ENCODE measurements around the gene TRAF1.

The TRAF1 gene

DNA sequence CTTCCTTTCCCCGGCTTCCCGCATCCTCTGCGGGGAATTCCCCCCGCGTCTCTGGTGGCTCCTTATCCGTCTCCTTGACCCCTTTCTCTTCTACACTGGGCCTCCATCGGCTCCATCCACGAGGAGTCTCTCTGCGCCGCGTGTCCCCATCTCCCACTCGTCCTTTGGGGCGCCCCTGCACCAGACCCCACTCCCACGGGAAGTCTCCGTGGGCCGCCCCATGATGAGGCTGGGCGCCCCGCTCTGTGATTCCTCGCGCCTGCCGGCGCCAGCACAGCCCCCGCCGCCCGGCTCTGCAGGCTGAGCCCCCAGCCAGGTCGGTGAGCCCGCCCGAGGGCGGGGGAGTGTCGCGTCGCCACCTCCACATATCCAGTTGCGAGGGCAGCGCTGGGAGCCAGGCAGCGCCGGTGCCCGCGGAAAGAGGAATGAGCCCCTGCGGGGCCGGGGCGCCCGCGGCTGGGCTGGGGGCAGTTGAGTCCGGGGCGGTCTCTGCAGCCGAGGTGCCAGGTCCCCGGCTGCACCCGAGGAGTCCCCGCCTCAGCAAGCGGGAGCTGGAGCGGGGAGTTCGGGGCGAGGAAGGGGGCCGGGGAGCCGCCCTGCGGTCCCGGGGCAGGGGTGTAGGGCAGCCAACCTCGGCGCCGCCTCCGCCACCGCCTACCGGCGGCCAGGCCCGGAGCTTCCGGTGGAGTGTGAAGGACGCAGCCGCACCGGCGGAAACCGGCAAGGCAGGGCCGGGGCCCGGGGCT is 2.1 kb upstream of the TRAF1 start:
- Histone ChIP-seq H3K4me3 (peak overlapping the region; percentile 62 to 78 (median 68)), H3K4me1 (peaks cover 84 to 93% (median 89%) of the 10 kb centered on the region in 10 experiments), H3K27ac (peak overlapping the region; percentile 74 to 94 (median 92)), H3K27me3 (no peaks in the 10 kb centered on the region), H3K4me2 (peak overlapping the region; percentile 84 to 99 (median 96)), H3K36me3 (no peaks in the 10 kb centered on the region), H3K9ac (peak overlapping the region; percentile 77 to 86 (median 84)), H4K20me1 (no peaks in the 10 kb centered on the region), H3K9me3 (replicated peaks in 1 of 11) (0 out of 22 replicates have a peak, but pooled peaks cover 0 to 3% (median 0%) of the 10 kb centered on the region in 11 experiments)
- no peak for TF ChIP-seq Cebpa-rat (IDR thresholded peaks at IDR 0.05)

- H4K20me1 ChIP-seq = no peaks in the 10 kb centered on the region
- H3K27me3 ChIP-seq = no peaks in the 10 kb centered on the region
- peaks cover 78 to 86% (median 83%) of the 10 kb centered on the region in 10 experiments for H3K4me1 ChIP-seq
- TF ChIP-seq Cebpa-rat (IDR thresholded peaks at IDR 0.05) = 0 out of 22 replicates have a peak, but pooled peaks of 1 of the 11 experiments have one; percentile 14
- peak overlapping the region; percentile 77 to 86 (median 84) for H3K9ac ChIP-seq
- H3K36me3 ChIP-seq = no peaks in the 10 kb centered on the region
- 0 out of 22 replicates have a peak, but pooled peaks cover 0 to 3% (median 0%) of the 10 kb centered on the region in 11 experiments for H3K9me3 ChIP-seq (replicated peaks in 1 of 11)
- H3K4me3 ChIP-seq = peak overlapping the region; percentile 62 to 78 (median 68)
- peak overlapping the region; percentile 84 to 99 (median 96) for H3K4me2 ChIP-seq
- peak overlapping the region; percentile 74 to 94 (median 92); a peak in 21 of 22 replicates for H3K27ac ChIP-seq
These were observed 1.5 kb upstream of the TRAF1 start for GRCh38 chr9:120928015-120928482.

DNA sequence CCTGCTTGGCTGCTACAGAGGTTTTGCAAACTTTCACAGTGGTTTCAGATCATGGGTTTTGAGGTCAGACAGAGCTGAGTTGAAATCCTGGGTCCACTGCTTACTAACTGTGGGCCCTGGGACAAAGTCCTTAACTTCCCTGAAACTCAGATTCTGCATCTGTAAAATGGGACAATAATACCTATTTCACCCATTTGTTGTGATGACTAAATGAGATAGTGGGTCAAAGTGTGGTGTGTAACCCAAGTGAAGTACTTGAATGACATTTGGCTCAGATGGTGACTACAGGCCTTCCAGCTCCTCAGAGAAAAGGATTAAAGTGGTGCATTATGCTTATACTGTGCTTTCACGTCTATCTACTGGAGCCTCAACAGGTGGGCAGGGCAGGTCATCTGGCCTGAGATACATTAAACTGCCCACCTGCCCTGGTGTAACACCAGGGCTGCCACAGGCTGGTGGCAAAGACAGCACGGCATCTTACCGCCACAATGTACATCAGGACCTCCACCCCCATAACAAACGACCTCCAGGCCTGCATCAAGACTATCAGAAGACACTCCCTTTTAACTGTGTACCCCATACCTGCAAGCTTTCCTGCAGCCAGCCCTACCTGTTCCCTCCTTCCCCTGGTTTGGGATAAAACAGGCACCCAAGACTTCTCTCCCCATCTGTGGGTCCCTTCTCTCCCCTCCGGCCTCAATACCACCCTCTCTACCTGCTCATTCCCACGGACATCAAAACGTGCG is 846 bp upstream of the TRAF1 start:
- Histone ChIP-seq H3K4me3 (peak overlapping the region in 1 of 10 experiments; percentile 73; a peak in 2 of 20 replicates), H3K27me3 (no peaks in the 10 kb centered on the region), H3K4me1 (peaks cover 73 to 80% (median 77%) of the 10 kb centered on the region in 10 experiments), H3K9me3 (replicated peaks in 1 of 11) (0 out of 22 replicates have a peak, but pooled peaks cover 0 to 3% (median 0%) of the 10 kb centered on the region in 11 experiments), H3K4me2 (peak overlapping the region; percentile 84 to 99 (median 96)), H3K36me3 (no peaks in the 10 kb centered on the region), H3K9ac (peak overlapping the region in 5 of 11 experiments; percentile 23 to 86 (median 56); a peak in 5 of 22 replicates), H3K27ac (peak overlapping the region in 8 of 11 experiments; percentile 58 to 93 (median 88); a peak in 16 of 22 replicates), H4K20me1 (no peaks in the 10 kb centered on the region)
- no peak for TF ChIP-seq Cebpa-rat (IDR thresholded peaks at IDR 0.05)

DNA sequence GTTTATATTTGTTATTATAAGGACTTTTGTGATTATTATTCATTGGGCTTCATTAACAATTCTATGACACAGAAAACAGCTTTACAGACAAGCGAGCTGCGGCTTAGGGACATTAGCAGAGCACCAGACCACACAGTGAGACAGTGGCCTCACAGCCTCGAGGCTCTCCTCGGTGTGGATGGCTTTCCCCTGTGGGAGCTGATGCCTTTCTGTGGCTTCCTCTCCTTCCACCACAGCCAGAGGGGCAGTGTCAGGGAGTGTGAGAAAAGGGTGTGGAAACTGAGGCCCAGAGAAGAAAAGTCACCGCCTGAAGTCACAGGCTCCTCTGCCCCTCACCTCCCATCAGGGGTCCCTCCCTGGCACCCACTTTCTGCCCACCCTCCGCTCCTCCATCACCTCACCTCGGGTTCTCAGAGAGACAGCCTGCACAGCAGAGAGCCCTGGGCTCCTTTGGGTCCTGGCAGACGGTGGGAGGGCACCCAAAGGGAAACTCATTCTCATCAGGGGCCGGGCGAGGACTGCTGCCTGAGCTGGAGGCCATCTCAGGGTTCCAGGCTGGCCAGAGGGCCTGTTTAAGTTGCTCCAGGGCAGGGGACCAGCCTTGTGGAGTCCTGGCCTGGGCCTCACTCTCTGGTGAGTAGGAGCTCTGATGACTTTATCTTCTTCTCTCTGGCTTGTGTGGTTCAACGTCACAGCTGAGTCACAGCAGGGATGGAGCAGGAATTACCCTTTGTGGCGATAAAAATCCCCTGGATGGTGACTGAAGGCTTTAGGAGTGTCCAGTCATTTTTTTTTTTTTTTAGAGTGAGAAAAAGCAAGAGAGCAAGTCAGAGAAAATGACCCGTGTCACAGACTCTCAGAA is 830 bp downstream of the TRAF1 start:
- peaks cover 62 to 71% (median 66%) of the 10 kb centered on the region in 10 experiments for H3K4me1 ChIP-seq
- H3K4me2 ChIP-seq = peak overlapping the region; percentile 45 to 99 (median 96)
- peak overlapping the region in 10 of 11 experiments; percentile 34 to 70 (median 54); a peak in 16 of 22 replicates for H3K9ac ChIP-seq

GRCh38 chr9:120924698-120925534 is 1.7 kb downstream of the TRAF1 start:
- no peak overlapping the region for H3K4me3 ChIP-seq
- peak overlapping the region; percentile 45 to 99 (median 96) for H3K4me2 ChIP-seq

More for the DNA sequence above, 830 bp downstream of the TRAF1 start:
- H3K36me3 ChIP-seq = no peaks in the 10 kb centered on the region
- H4K20me1 ChIP-seq = no peaks in the 10 kb centered on the region
- H3K4me3 ChIP-seq = peak overlapping the region in 1 of 10 experiments; percentile 1; a peak in 1 of 20 replicates
- H3K27ac ChIP-seq = peak overlapping the region in 10 of 11 experiments; percentile 51 to 93 (median 75); a peak in 21 of 22 replicates
- H3K27me3 ChIP-seq = no peaks in the 10 kb centered on the region
- no peak for TF ChIP-seq Cebpa-rat (IDR thresholded peaks at IDR 0.05)
- H3K9me3 ChIP-seq (replicated peaks in 1 of 11) = 0 out of 22 replicates have a peak, but pooled peaks cover 0 to 3% (median 0%) of the 10 kb centered on the region in 11 experiments

GRCh38 chr9:120923620-120924328 is 2.8 kb downstream of the TRAF1 start:
- no peak overlapping the region for H3K4me3 ChIP-seq
- no peak overlapping the region for H3K27ac ChIP-seq
- no peaks in the 10 kb centered on the region for H3K27me3 ChIP-seq
- no peaks in the 10 kb centered on the region for H3K9me3 ChIP-seq (replicated peaks in 1 of 11)
- H3K4me1 ChIP-seq = peaks cover 57 to 70% (median 61%) of the 10 kb centered on the region in 10 experiments
- no peak overlapping the region for H3K4me2 ChIP-seq
- no peak overlapping the region for H3K9ac ChIP-seq
- H3K36me3 ChIP-seq = no peaks in the 10 kb centered on the region
- H4K20me1 ChIP-seq = no peaks in the 10 kb centered on the region
- no peak for TF ChIP-seq Cebpa-rat (IDR thresholded peaks at IDR 0.05)

More at GRCh38 chr9:120924698-120925534, 1.7 kb downstream of the TRAF1 start:
- Histone ChIP-seq H3K9me3 (replicated peaks in 1 of 11) (no peaks in the 10 kb centered on the region), H3K27ac (peak overlapping the region in 8 of 11 experiments; percentile 52 to 93 (median 82); a peak in 11 of 22 replicates), H4K20me1 (no peaks in the 10 kb centered on the region), H3K9ac (peak overlapping the region in 5 of 11 experiments; percentile 12 to 69 (median 54); a peak in 4 of 22 replicates), H3K36me3 (no peaks in the 10 kb centered on the region), H3K4me1 (peaks cover 62 to 71% (median 66%) of the 10 kb centered on the region in 10 experiments), H3K27me3 (no peaks in the 10 kb centered on the region)
- TF ChIP-seq Cebpa-rat (IDR thresholded peaks at IDR 0.05) = no peak

Data from BLaER1 treated with 17β-estradiol and CSF1 and Interleukin-3, amounts not matched to agents 10 nM and 100 nM (cell line).